HepG2 (cell line): ENCODE measurements around the gene ANKRD36B. TPM values are rescaled to one million over a fixed set of nuclear protein-coding genes. Genes with fewer than 3 reads are reported as not detected.
"Not testable (repeated sequence)": the region's sequence is repeated elsewhere in the genome, so short reads cannot be mapped to it uniquely, and the experiment has no call there.

Experiments used
- ATAC-seq: fragments of 200-7000 bp; cut with Tn5 transposase; 3 replicates; pipeline ENCODE4 v1.9.1; 2020; ENCODE audit warnings: mild to moderate bottlenecking, moderate library complexity
- BruUV-seq: library from RNA; stranded (reverse); fragments of 400-500 nt; replicated peaks from 2 replicates; lab custom pipeline; 2021; lab: Mats Ljungman, UMichigan
- CTCF ChIA-PET: fragments of 300-600 bp; formaldehyde crosslinking; extraction: SDS; loops from one replicate; lab custom pipeline; 2021; ENCODE audit warnings: low total read pairs, inconsistent platforms, low intra/inter-chr PET ratio; lab: Yijun Ruan, JAX
- POLR2A ChIA-PET: fragments of 350-600 bp; sonication (Branson Sonifier 250); formaldehyde crosslinking; loops from one replicate; lab custom pipeline; 2020; ENCODE audit warnings: antibody characterized with exemption, inconsistent platforms; lab: Yijun Ruan, JAX
- DNase-seq: peaks from one replicate; pipeline ENCODE4 v3.0.0-alpha.2; 2015; ENCODE audit warnings: low spot score
- FAIRE-seq: peaks from 3 replicates; lab custom pipeline; 2011; peaks lifted over from hg19 to GRCh38; lab: Jason Lieb, UNC
- H2AFZ ChIP-seq: one replicate; pipeline ENCODE4 v1.6.1; 2011; ENCODE audit warnings: low read length, inconsistent platforms
- H3K27ac ChIP-seq: fragments of 300-600 bp; 3 replicates; pipeline ENCODE4 v1.8.0; 2011; ENCODE audit warnings: mixed run types, mild to moderate bottlenecking, mixed read lengths, low read length, inconsistent platforms; ENCODE audit not compliant: insufficient read depth; ENCODE audit errors: extremely low read length
- H3K27me3 ChIP-seq, 2 experiments: fragments of 200-600 bp in 1 of 2; 2 replicates in 1 of 2; 3 replicates in 1 of 2; pipeline versions ENCODE4 v1.6.0 to v1.8.0; 2011; ENCODE audit warnings: low read length in 2 of 2, mild to moderate bottlenecking in 2 of 2, moderate library complexity in 2 of 2, inconsistent platforms in 1 of 2; ENCODE audit not compliant: insufficient read depth in 2 of 2, control insufficient read depth in 1 of 2
- H3K36me3 ChIP-seq, 2 experiments: fragments of 200-600 bp in 1 of 2; replicated peaks in 1 of 2; 2 replicates in 1 of 2; 3 replicates in 1 of 2; pipeline versions ENCODE4 v1.5.1 to v1.8.0; 2011; ENCODE audit warnings: low read length in 2 of 2, inconsistent platforms in 1 of 2; ENCODE audit not compliant: insufficient read depth in 2 of 2, control insufficient read depth in 1 of 2
- H3K4me1 ChIP-seq: 2 replicates; pipeline ENCODE4 v1.5.1; 2012; ENCODE audit warnings: low read length, inconsistent platforms; ENCODE audit not compliant: insufficient read depth
- H3K4me2 ChIP-seq: 2 replicates; pipeline ENCODE4 v1.6.0; 2011; ENCODE audit warnings: low read depth, low read length, inconsistent platforms
- H3K4me3 ChIP-seq, 3 experiments: fragments of 200-600 bp in 1 of 3; sonication (generic), shearing (Covaris generic) in 1 of 3; replicated peaks in 1 of 3; 2 replicates each; pipeline ENCODE4 v1.5.1; 2011 to 2016; ENCODE audit warnings: low read length in 3 of 3, inconsistent platforms in 2 of 3, low read depth in 2 of 3, mild to moderate bottlenecking in 2 of 3, control low read depth in 1 of 3, mixed read lengths in 1 of 3; ENCODE audit not compliant: insufficient read depth in 1 of 3
- H3K79me2 ChIP-seq: one replicate; pipeline ENCODE4 v1.6.1; 2011; ENCODE audit warnings: low read length, inconsistent platforms; ENCODE audit not compliant: insufficient read depth
- H3K9ac ChIP-seq: 2 replicates; pipeline ENCODE4 v1.6.0; 2011; ENCODE audit warnings: mild to moderate bottlenecking, low read depth, low read length, inconsistent platforms; ENCODE audit not compliant: insufficient read depth
- H3K9me3 ChIP-seq: 2 replicates; pipeline ENCODE4 v1.5.1; 2012; ENCODE audit warnings: mild to moderate bottlenecking, low read length
- H4K20me1 ChIP-seq: 2 replicates; pipeline ENCODE4 v1.6.0; 2011; ENCODE audit warnings: inconsistent platforms, mild to moderate bottlenecking, low read length, moderate library complexity; ENCODE audit not compliant: insufficient read depth
- AGO2 ChIP-seq: fragments of 200-400 bp; formaldehyde crosslinking; optimal IDR thresholded peaks from 2 replicates; pipeline ENCODE3; 2017; ENCODE audit warnings: mild to moderate bottlenecking, low read depth, low read length, moderate library complexity
- ASH2L ChIP-seq: fragments of 300-600, 200-600 bp; sonication (generic); IDR thresholded peaks from 2 replicates; pipeline ENCODE4 v1.7.0; 2017; ENCODE audit warnings: low read depth, mild to moderate bottlenecking, moderate library complexity, mixed read lengths, low read length; ENCODE audit not compliant: insufficient read length
- DNMT3B ChIP-seq: conservative IDR thresholded peaks from 2 replicates; pipeline ENCODE4 v1.6.1; 2016; ENCODE audit warnings: missing biosample characterization, control low read depth
- FOXA3 ChIP-seq: IDR thresholded peaks from 2 replicates; pipeline ENCODE4 v1.6.1; 2016; ENCODE audit warnings: missing genetic modification reagents, missing compliant biosample characterization
- HINFP ChIP-seq: sonication (generic); formaldehyde crosslinking; IDR thresholded peaks from 2 replicates; pipeline ENCODE4 v1.4.0; 2020; ENCODE audit warnings: low read depth, mild to moderate bottlenecking, missing genetic modification reagents
- HMGA1 ChIP-seq: sonication (generic); formaldehyde crosslinking; conservative IDR thresholded peaks from 2 replicates; pipeline ENCODE4 v1.4.0; 2020; ENCODE audit warnings: missing genetic modification reagents
- HOXA9 ChIP-seq: sonication (generic); formaldehyde crosslinking; IDR thresholded peaks from 2 replicates; pipeline ENCODE4 v1.8.1; 2022; ENCODE audit warnings: missing genetic modification reagents, mild to moderate bottlenecking, moderate library complexity, borderline replicate concordance
- LCORL ChIP-seq, 2 experiments: fragments of 450-650 bp in 1 of 2; sonication (generic) in 1 of 2; formaldehyde crosslinking in 1 of 2; IDR thresholded peaks; 2 replicates each; pipeline versions ENCODE4 v1.5.0 to v1.6.1; 2017 to 2020; ENCODE audit warnings: antibody characterized with exemption in 1 of 2, missing genetic modification reagents in 1 of 2
- MIER3 ChIP-seq: IDR thresholded peaks from 2 replicates; pipeline ENCODE4 v1.6.1; 2016; ENCODE audit warnings: missing compliant biosample characterization, borderline replicate concordance
- MXI1 ChIP-seq: IDR thresholded peaks from 3 replicates; pipeline ENCODE4 v1.6.1; 2012; ENCODE audit warnings: low read depth, low read length, inconsistent platforms, borderline replicate concordance
- NCOA5 ChIP-seq: sonication (generic); formaldehyde crosslinking; IDR thresholded peaks from 2 replicates; pipeline ENCODE4 v1.4.0; 2020; ENCODE audit warnings: missing genetic modification reagents
- PITX1 ChIP-seq: sonication (generic); formaldehyde crosslinking; IDR thresholded peaks from 2 replicates; pipeline ENCODE4 v1.5.1; 2020; ENCODE audit warnings: mild to moderate bottlenecking, missing genetic modification reagents
- RFX3 ChIP-seq: IDR thresholded peaks from 2 replicates; pipeline ENCODE4 v1.6.1; 2016; ENCODE audit warnings: missing biosample characterization, missing genetic modification reagents
- STAT5B ChIP-seq: sonication (generic); formaldehyde crosslinking; IDR thresholded peaks from 2 replicates; pipeline ENCODE4 v1.4.0; 2020; ENCODE audit warnings: missing genetic modification reagents
- ZFP1 ChIP-seq: IDR thresholded peaks from 2 replicates; pipeline ENCODE4 v1.6.1; 2016
- ZNF260 ChIP-seq: sonication (generic); formaldehyde crosslinking; IDR thresholded peaks from 2 replicates; pipeline ENCODE4 v1.4.0; 2020; ENCODE audit warnings: missing genetic modification reagents, low read depth, mild to moderate bottlenecking, borderline replicate concordance
- ZNF614 ChIP-seq: IDR thresholded peaks from 2 replicates; pipeline ENCODE4 v1.6.1; 2018; ENCODE audit warnings: missing biosample characterization, missing genetic modification reagents, inconsistent platforms, borderline replicate concordance
- ZNF792 ChIP-seq: IDR thresholded peaks from 2 replicates; pipeline ENCODE4 v1.6.1; 2016
- ZNF878 ChIP-seq: sonication (generic); formaldehyde crosslinking; IDR thresholded peaks from 2 replicates; pipeline ENCODE4 v1.8.1; 2023; ENCODE audit warnings: mild to moderate bottlenecking, missing genetic modification reagents, moderate library complexity
- WGBS: methylation state at CpG from one replicate; pipeline ENCODE4 v1.1.6; 2017; ENCODE audit warnings: low lambda C conversion rate; 5-methylcytosine and 5-hydroxymethylcytosine counted together
- in situ Hi-C: cut with HindIII; loops from 2 replicates; pipeline ENCODE4 v1.10.0; 2017; ENCODE audit warnings: low pct_unique_long_range_greater_than_20kb; ENCODE audit not compliant: extremely low pct_ligation_motif_present
- intact Hi-C: fragments of 100-400 bp; cut with micrococcal nuclease; formaldehyde crosslinking; loops from one replicate; pipeline ENCODE4 v1.10.0; 2022; ENCODE audit not compliant: unreplicated experiment
- polyA plus RNA-seq, 8 experiments: library from polyadenylated mRNA; depleted of rRNA in 3 of 8; stranded (reverse) in 7 of 8; unstranded in 1 of 8; fragments of >200 nt; fragmentation: Illumina TruSeq in 4 of 8; extraction: Trizol in 4 of 8; gene quantifications; 2 replicates each; pipeline versions ENCODE4 v1.2.1 to v1.2.3, GENCODE V29; 2011 to 2016; ENCODE audit warnings: low read depth in 4 of 8, missing spikeins in 1 of 8, mixed read lengths in 1 of 8; ENCODE audit not compliant: insufficient read depth in 1 of 8
- total RNA-seq, 5 experiments: library from RNA; depleted of rRNA; stranded (reverse); fragments of >200 nt; fragmentation: Illumina TruSeq; extraction: Trizol; gene quantifications; 2 replicates each; pipeline ENCODE4 v1.2.3, GENCODE V29; 2016; ENCODE audit warnings: low read depth in 1 of 5

The ANKRD36B gene
- total and polyA plus RNA-seq, 2 of the 13 experiments (the other 11 are each of a cell fraction or from before 2014, with no cell fraction given) = 7.3 to 34.8 TPM

GRCh38 chr2:97546711-97547110, 43.0 kb downstream of the ANKRD36B start:
- no TSS peak for BruUV-seq
- DNase-seq (no peak), FAIRE-seq (no peak), ATAC-seq (no peak)
- intact Hi-C loops = no loop called here
- Histone ChIP-seq H3K36me3 (no peaks in the 10 kb centered on the region; a peak in 1 of 5 replicates), H2AFZ (no peak overlapping the region), H3K27me3 (no peaks in the 10 kb centered on the region), H3K4me2 (no peak overlapping the region), H3K9me3 (no peaks in the 10 kb centered on the region), H3K4me3 (no peak overlapping the region), H3K27ac (no peak overlapping the region), H3K9ac (no peak overlapping the region), H3K79me2 (no peaks in the 10 kb centered on the region), H4K20me1 (no peaks in the 10 kb centered on the region), H3K4me1 (no peaks in the 10 kb centered on the region)
- 69% methylated on average over 2 of the region's 2 CpGs for WGBS
- ChIA-PET POLR2A (no interaction called here), CTCF (no interaction called here)
- TF ChIP-seq LCORL (IDR thresholded peaks at IDR 0.05) = no peak
- no peak for TF ChIP-seq LCORL (CRISPR knock-in tag; IDR thresholded peaks at IDR 0.05)
- no peak for TF ChIP-seq HOXA9 (CRISPR knock-in tag)
- TF ChIP-seq MIER3 (CRISPR knock-in tag) = no peak
- no peak for TF ChIP-seq DNMT3B (CRISPR knock-in tag)
- no peak for TF ChIP-seq FOXA3
- no peak for TF ChIP-seq MXI1
- no peak for TF ChIP-seq ZNF260 (CRISPR knock-in tag)
- no peak for TF ChIP-seq ZNF792 (CRISPR knock-in tag)
- no peak for TF ChIP-seq RFX3 (CRISPR knock-in tag)
- no peak for TF ChIP-seq HINFP
- TF ChIP-seq PITX1 (CRISPR knock-in tag) = no peak
- no peak for TF ChIP-seq HMGA1 (CRISPR knock-in tag)
- no peak for TF ChIP-seq ZFP1
- TF ChIP-seq ASH2L = no peak
- no peak for TF ChIP-seq AGO2
- no peak for TF ChIP-seq STAT5B
- TF ChIP-seq ZNF878 = no peak
- TF ChIP-seq NCOA5 (CRISPR knock-in tag) = no peak
- no peak for TF ChIP-seq ZNF614
- in situ Hi-C loops = no loop called here

GRCh38 chr2:97544911-97545310, 44.8 kb downstream of the ANKRD36B start:
- H3K4me3 ChIP-seq, in situ Hi-C loops, BruUV-seq: not testable (repeated sequence)

More at GRCh38 chr2:97544911-97545310, 44.8 kb downstream of the ANKRD36B start:
- CTCF ChIA-PET, H3K9ac ChIP-seq, POLR2A ChIA-PET, H4K20me1 ChIP-seq, H3K4me2 ChIP-seq, DNase-seq, FAIRE-seq, H3K9me3 ChIP-seq, H3K27me3 ChIP-seq, intact Hi-C loops, H3K36me3 ChIP-seq, H3K4me1 ChIP-seq, H2AFZ ChIP-seq, H3K79me2 ChIP-seq, ATAC-seq, H3K27ac ChIP-seq: not testable (repeated sequence)
